Measurements from ENCODE around the gene RXFP2.
A peak's percentile ranks its signal among the peaks of the same experiment; 100 is the strongest.

RXFP2 gene

DNA sequence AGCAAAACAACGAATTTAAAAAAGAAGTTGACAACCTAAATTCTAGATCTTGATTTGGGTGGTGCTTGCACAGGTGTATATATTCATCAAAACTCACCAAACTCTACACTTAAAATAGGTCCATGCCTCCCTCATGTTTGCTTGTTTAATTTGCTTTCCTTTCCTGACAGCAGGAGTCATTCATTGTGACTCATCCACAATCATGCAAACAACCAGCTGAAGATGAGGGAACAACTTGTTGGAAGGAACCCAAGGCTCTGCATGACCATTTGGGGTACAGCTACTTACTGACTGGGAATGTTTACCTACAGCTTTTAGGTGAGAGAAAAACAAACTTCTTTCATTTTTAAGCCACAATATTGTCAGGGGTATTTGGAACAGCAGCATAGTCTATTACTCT, 96.6 kb downstream of the RXFP2 start:
- DNase-seq = no peak

GRCh38 chr13:31843044-31843443, 103.7 kb downstream of the RXFP2 start:
- DNase-seq = no peak

- DNase-seq = peak; percentile 43 to 92
These were observed 107.0 kb downstream of the RXFP2 start for GRCh38 chr13:31846182-31846938.

DNA sequence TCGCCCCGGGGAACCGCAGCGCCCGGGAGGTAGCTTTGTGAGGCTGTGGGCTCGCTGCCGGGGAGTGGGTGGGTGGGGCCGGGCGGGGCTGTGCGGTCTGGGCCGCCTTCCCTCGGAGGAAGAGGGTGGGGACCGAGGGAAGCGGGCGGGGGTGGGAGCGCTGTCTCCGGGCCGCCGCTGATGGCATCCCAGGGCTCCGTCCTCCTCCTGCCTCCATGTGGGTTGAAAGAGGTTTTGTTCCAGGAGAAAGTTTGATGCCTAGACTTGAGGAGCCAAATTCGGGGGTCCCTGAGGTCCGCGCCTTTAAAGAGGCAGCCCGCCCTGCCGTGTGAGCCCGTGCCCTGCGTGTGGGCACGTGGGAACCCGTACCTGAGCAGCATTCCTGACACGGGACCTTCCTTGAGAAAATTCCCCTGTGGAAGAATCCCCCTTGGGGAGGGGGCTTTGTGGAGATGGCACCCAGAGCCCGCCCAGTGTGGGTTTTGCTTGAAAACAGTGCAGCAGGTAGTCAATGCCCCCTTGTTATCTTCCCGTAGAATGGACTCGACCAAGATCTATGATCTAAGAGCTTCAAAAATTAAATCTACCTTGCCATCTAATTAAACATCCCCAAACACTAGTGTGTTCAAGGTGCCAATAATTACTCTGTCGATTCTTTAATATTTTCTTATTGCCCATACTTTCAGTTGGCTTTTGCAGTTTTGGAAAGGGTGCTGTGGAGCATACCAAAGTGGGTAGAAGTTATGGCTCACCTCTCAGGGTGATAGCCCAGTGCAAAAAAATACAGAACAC, 107.8 kb downstream of the RXFP2 start:
- no peak for DNase-seq

DNA sequence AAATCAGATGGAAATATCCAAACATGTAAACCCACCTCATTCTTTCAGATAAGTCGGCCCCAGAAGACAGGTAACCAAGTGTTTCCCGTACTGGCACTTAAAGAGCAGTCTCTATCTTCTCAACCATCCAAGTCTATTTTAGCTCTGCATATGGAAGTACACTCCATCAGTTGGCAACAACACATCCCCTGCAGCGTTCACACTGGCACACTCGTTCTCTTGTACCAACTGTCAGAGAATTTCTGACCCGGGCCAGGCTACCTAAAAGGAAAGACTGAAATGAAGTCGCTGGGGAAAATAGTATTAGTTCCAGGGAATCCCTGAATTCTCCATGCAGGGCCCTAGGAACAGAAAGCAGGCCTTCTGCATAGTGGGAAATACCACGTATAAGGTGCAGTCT, 109.3 kb downstream of the RXFP2 start:
- peak in 1 of 2 experiments; percentile 10 for DNase-seq

DNA sequence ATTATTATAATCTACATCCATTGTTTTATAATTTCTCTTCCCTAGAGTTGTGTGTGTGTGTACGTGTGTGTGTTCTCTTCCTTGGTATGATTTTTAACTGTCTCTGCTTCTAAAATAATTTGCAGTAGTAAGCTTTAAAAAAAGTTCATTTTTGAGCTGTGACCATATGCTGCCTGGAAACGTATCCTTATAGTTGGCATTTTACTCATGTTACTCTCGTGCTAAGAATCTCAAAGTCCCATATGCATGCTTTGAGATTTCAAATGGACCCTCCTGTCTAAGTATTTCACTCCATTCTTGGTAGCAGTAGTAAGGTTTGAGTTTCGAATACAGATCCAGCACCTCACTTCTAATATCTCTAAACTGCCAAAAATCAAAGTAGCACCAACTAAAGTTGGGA, 109.9 kb downstream of the RXFP2 start:
- DNase-seq = no peak

DNA sequence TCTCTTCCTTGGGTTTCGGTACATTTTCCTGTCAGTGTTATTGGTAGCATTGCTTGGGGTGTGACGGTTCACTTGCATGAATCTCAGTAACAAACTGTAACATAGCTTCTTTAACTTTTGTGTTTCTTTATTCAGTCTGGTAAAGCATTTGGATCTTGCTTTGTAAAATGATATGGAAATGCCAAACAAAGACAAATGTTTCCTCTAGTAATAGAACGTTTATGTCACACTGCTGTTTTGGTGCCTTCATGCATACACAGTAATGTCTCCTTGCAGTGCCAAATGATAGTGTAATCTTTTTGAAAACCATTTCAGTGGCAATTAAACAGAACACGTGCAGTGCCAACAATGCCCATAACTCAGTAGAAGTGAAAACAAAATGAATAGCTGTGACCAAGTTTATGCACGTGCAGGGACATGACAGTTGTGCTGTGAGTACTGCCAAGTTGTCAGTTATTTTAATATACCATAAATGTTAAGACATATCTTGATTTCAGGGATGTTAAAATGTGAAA, 110.8 kb downstream of the RXFP2 start:
- DNase-seq = no peak

- no peak for DNase-seq
These were observed 111.9 kb downstream of the RXFP2 start for GRCh38 chr13:31851216-31851615.

Measured in NCI-H446 (cell line).